Pulmonary artery endothelial cell (primary cell): ENCODE measurements around the gene TXNDC5. TPM values are rescaled to one million over a fixed set of nuclear protein-coding genes. Genes with fewer than 3 reads are reported as not detected.

ENCODE experiments used
- DNase-seq: peaks from one replicate; pipeline ENCODE4 v3.0.0-alpha.2; 2011; ENCODE audit warnings: low read depth, low spot score
- total RNA-seq: library from RNA; depleted of rRNA; stranded (reverse); fragments of >200 nt; gene quantifications from 2 replicates; pipeline ENCODE4 v1.2.3, GENCODE V29; 2014

The TXNDC5 gene
- total RNA-seq, result 1,753 and 2,272 TPM in 2 replicates

- DNase-seq, result no peak
These were observed at the start of gene TXNDC5 for GRCh38 chr6:7910654-7911344. Gene TXNDC5, minus strand, starts transcription at chr6:7910788. Its CDS starts 12 bp downstream, at chr6:7910776.

DNA sequence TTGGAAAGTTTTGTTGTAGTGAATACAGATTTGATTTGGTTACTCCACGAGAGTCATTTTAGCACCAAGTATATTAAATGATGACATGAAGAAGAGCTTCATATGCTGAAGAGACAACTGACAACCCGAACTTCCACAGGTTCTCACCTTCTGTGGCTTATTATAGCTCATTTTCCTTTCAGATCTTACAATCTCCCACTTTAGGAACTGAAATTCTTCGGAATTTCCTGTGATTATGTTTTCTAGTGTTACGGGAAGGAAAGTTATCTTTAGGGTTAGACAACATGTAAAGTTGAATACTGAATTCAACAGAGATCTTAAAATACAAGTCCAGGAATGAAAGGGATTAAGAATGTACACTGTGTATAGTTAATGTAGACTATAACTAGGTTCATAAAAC, 49.6 kb upstream of the TXNDC5 start:
- DNase-seq, result no peak

GRCh38 chr6:7959453-7959852, 48.9 kb upstream of the TXNDC5 start:
- no peak for DNase-seq

DNA sequence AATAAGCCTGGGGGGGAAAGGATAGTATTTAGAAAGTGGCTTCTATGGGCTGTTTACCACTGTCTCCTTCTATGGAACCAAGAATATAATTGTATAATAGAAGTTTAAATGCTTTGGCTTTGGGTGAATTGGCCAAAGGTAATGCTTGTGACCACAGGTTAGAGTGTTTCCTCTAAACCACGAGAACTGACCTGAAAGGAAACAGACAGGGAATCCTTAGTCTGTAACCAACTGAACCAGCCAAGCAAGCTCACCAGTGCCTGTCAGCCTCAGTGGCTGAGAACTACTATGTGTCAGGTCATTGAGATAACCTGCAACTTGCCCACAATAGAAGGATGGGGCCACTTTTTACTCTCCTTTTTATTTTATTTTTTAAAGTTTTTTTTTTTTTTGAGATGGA, 47.9 kb upstream of the TXNDC5 start:
- DNase-seq, result no peak

DNA sequence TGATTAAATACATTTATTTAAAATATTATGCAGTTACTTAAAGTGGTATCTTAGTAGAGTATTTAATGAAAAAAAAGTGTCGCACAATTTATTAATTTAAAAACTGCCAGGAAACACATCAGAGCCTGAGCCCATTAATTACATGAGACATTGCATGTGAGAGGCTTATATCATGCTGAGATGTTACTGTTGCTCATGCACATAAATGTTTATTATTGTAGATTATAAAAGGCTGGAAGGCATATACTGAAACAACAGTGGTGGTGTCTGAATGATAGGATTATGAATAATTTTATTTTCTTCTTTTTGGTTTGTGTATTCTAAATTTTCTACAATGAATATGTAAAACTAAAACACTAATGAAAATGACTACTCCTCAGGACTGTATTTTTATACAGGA, 45.7 kb upstream of the TXNDC5 start:
- no peak for DNase-seq

GRCh38 chr6:7954477-7955200, 44.1 kb upstream of the TXNDC5 start:
- DNase-seq, result no peak

- DNase-seq, result no peak
These were observed 43.2 kb upstream of the TXNDC5 start for GRCh38 chr6:7953753-7954152.

GRCh38 chr6:7939864-7940228, 29.3 kb upstream of the TXNDC5 start:
- DNase-seq, result no peak

DNA sequence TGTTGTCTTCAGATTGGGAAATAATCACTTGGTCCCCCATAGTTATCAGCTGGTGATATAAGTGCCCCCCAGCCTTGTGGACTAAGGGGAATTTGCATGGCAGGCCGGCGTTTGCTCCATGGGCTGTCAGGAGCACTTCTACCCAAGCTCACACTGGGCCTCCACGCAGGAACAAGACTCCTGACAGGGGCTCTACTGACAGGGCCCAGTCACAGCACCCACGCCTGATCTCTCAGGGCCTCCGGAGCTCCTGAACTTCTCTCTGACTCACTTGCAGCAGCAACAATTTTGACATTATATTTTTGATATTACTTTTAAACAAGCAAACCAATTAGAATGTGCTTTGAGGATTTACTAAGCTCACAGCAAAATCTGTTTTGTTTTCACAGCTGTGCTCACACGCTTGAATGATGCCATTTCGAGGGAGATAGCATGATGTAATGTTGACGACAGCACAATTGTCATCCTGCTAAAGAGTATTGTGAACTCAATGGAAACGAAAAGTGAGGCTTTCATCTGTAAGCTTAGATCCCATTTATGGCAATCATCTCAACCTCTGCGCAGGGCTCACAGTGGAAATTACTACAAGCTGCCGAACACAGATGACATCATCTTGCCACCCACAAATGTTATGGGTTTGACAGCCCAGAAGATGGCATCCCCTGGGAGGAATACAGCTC, 28.7 kb upstream of the TXNDC5 start:
- no peak for DNase-seq

- DNase-seq, result no peak
These were observed 28.1 kb upstream of the TXNDC5 start for GRCh38 chr6:7938562-7939183.

- DNase-seq, result no peak
These were observed 23.2 kb upstream of the TXNDC5 start for GRCh38 chr6:7933794-7934193.

- DNase-seq, result no peak
These were observed 22.0 kb upstream of the TXNDC5 start for GRCh38 chr6:7932625-7933024.

- DNase-seq, result no peak
These were observed 14.3 kb upstream of the TXNDC5 start for GRCh38 chr6:7924867-7925266.

GRCh38 chr6:7922596-7922995, 12.0 kb upstream of the TXNDC5 start:
- no peak for DNase-seq

DNA sequence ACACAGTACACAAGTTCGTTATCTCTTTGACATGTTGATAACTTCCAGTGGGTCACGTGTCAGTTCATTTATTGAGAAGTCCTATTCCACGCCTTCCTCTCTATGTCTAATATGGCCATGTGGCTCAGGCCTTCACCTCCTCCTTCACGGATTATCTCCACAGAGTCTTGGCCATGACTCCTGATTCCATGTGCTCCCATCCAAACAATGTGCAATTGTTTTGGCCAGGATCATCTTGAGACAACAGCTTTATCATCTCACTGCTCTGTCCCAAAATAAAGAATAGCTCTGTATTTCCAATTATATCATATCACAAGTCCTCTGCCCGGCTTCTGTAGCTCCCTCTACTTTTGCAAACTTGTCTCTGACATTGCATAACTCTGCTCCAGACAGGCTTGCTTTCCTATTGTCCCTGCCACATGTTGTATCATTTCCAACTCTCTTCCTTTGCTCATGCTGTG, 11.1 kb upstream of the TXNDC5 start:
- no peak for DNase-seq

DNA sequence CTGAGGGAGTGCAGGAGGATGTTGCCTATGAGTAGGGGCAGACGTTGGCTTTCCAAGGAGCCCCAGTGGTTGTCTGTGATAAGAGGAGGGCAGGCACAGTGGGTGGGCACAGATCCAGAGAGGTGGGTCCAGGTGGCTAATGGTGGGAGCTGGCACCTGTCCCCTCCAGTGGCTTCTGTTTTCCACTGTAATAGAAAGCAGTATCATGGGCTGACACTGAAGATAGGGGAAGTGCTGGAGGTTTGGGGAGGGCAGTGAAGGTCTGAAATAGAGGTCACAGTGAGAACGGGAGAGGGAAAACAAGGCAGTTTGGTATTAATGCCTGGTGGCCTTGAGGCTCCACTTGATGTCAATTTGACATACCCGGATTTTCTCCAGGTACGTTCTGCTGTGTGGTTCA, 10.5 kb upstream of the TXNDC5 start:
- DNase-seq, result no peak

GRCh38 chr6:7920425-7920824, 9.8 kb upstream of the TXNDC5 start:
- no peak for DNase-seq

DNA sequence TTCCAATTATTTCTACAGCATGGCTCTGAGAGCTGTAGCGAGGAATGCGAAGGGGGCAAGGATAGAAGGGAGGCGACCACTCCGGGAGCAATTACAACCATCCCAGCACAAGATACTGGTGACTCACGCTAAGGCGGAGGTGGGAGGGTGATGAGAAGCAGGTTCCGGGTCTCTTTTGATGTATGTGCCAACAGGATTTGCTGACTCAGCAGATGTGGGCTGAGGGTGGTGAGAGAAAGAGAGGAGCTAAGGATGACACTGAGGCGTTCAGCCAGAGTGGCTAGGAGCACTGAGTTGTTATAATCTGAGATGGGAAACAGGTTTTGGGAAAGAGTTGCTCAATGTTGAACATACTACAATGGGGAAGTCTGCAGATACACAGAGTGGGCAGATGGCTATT, 9.3 kb upstream of the TXNDC5 start:
- no peak for DNase-seq

GRCh38 chr6:7918403-7918802, 7.8 kb upstream of the TXNDC5 start:
- no peak for DNase-seq

GRCh38 chr6:7917729-7918128, 7.1 kb upstream of the TXNDC5 start:
- DNase-seq, result no peak

DNA sequence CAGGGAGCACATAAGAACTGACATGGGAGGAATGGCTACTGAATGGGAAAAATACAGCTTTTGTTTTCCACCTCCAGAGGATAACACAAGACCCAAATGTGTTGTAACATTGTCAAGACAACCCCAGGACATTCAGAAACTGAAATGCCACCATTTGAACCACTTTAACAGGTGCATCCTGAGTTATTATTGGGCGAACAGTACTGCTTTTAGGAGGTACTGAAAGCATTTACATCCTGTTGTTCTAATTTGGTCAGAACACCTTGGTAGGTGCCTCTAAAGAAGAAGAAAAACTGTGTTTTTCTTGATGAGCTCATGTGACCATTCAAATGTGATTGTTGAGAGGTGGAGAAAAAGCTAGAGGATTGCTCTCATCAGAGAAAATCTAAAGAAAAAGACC, 6.4 kb upstream of the TXNDC5 start:
- no peak for DNase-seq
